GM19351 (cell line): ENCODE results near the gene ZNF862.

Source experiments
- ATAC-seq: cut with Tn5 transposase; IDR thresholded peaks from one replicate; pipeline ENCODE4 v1.9.1; 2021; ENCODE audit warnings: mild to moderate bottlenecking, moderate library complexity; ENCODE audit not compliant: unreplicated experiment

ZNF862 gene

GRCh38 chr7:149865437-149865836, 27.3 kb downstream of the ZNF862 start:
- no peak for ATAC-seq

- ATAC-seq: no peak
Observed at GRCh38 chr7:149866139-149866778, 28.1 kb downstream of the ZNF862 start.

DNA sequence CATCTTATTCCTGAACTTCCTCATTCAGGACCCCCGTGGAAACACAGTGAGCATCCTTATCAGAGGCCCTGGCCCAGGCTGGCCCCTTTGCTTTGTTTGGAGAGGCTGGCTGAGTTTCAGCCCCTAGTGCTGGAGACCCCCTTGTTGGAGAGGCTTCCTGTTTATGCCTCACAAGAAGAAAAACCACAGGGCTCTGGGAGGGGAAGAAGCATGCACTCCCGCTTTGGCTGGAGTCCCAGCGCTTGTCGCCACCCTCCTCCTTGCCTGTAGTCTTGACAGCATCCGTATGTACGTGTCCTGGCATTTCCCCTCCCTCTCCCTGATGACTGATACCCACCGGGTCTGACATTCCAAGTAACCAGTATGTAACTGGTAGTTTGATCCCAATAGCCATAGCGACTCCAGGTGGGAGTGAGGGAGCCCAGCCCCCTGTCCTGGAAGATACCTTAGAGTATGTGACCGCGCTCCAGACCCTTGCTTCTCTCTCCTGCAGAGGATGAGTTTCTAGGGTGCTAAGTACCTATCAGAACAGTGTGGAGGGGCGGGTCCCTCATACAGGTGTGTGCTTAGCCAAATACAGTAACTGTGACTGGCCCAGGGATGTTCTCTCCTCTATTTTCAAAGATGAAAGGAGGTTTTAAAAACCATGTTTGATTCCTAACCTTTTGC, 28.7 kb downstream of the ZNF862 start:
- ATAC-seq: no peak

DNA sequence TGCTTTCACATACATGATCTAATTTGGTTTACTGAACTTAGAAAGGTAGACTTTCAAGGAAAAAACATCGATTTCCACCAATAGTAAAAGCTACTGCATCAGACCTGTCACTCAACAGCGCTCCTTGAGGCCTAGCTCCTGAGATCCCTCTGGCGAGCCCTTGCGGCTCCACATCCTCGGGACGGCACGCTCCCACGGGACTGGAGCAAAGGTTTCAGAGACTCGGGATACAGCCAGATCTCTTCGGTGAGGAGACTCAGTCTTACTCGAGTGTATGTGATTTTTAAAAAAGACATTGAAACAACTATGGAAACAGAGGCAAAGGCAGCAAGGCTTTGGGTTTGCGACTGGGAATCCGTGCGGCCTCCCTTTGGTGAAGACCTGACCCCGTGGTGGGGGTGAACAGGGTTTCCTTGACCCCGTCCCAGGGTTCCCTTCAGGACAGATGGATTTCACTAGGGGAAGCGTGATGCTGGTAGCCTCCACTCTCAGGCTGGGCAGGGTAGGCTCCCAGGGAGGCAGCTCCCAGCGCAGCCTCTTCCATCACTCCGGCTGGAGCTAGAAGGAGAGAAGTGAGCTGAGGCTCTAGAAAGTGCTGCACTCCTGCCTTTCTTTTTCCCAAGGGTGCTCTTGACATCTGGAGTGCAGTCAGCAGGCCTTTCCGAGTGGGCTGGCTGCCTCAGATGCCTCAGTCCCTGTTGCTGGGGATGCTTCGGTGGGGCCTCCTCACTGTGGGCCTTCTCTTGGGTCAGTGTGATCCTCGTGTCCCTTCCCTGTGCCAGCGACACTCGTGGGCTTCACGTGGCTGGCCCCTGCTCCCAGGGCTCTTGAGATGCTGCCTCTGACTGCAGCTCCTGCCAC, 29.8 kb downstream of the ZNF862 start:
- no peak for ATAC-seq

DNA sequence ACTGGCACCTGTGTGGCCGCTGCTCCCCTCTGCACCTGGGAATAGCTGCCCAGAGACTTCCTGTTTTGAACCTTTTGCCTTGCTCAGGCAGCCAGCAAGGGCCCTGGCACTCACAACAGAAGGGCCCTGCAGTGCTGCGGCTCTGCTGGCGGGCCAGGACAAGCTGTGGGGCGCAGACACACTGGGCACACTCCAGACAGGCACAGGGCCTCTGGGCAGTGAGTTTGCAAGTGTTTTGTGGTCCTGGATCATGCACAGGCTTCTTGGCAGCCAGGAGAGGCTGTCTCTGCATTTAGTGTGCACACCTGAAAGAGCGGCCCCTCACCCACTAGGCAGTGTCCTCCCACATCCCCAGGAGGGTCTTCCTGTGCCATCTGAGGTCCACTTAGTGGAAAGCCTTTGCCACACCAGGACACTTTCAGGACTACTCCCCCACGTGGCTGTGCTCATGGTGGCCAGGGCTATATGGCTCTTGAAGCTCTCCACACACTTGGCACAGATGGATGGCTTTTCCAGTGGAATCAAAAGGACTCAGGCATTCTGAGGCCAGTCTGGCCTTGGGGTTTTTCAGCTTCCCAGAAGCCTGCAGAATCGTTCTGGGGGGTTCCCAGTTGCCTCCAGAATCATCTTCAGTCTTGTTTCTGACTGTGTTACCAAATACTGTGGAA, 30.6 kb downstream of the ZNF862 start:
- ATAC-seq: no peak

DNA sequence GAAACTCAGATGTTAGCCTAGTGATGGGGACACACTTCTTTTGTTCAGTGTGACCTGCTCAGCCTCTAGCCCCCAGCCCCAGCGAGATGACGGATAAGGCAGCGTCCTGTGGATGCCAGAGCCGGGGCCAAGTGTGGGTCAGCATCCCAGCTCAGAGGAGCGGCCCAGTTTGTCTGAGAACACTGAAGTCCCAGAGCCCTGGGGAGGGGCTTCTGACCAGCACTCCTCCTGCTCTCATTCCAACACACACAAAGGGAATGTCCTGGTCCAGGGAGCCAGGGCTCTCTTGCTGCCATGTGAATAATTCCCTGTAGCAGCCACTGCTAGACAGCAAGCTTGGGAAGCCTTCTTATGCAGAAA, 31.1 kb downstream of the ZNF862 start:
- no peak for ATAC-seq

DNA sequence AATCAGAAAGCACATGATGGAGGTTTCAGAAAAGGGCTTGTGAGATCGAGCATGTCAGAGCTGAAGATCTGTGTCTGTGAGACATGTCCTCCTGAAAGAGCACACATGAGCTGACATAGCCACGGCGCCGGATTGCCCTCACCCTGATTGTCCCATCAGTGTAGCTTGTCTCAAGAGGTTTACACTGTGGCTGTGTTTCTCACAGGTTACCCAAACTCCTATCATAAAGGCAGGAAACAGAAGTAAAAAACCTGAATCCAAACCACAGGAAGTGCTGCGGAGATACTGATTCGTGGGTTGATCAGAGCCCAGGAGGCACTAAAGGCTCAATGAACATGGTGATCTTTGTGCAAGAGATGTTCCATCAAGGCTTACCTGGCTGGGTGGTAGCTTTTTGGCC, 31.7 kb downstream of the ZNF862 start:
- ATAC-seq: no peak

GRCh38 chr7:149870274-149870673, 32.1 kb downstream of the ZNF862 start:
- ATAC-seq: no peak

DNA sequence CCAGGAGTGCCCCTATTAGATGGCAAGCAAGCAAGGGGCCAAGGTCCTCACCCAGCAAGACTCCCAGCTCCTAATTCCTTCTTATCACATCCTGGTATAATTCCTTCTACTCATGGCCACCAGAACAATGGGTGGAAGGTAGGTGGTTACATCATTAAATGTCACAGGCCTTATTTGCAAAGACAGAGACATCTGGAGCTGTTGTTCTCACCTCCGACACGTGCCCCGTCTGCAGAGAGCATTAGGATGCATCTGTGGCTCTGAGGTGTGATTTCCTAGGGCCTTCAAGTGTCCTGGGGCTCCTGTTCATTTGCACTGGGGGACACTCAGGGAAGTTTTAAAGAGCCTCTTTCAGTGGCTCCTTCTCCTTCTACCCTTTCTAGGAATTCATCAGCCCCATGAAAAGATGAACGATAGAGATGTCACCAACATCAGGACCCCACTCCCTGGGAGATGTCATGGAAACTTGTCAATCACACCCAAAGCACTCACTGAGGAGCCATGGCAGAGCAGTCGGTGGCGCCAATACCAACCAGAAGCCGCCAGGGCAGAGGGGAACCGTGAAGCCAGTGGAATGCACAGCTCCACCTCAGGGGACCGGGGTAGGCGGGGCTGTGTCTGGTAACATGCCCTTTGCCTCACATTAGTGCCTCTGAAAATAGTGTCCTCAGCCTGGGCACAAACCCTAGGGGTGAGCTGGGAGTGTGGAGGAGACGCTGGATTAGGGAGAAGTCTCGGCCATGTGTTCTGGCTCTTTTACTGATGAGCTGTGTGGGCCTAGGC, 32.7 kb downstream of the ZNF862 start:
- no peak for ATAC-seq

DNA sequence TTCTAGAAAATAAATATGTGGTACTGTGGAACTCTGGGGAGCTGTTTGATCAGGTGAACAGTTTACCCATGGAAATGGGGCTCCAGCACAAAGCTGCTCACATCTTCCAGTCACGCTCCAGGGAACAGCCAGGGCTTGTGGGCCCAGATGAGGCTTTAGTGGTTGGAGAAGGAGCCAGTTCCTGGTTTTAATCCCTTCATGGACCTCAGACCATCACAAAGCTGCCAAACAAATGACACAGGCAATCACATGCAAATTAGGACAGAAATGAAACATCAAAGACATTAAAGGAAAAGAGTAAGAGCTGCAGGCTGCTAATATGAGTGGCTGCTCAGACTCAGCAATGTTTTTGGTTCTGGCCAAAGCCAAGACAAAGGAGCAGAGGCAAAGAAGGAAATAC, 33.4 kb downstream of the ZNF862 start:
- no peak for ATAC-seq

DNA sequence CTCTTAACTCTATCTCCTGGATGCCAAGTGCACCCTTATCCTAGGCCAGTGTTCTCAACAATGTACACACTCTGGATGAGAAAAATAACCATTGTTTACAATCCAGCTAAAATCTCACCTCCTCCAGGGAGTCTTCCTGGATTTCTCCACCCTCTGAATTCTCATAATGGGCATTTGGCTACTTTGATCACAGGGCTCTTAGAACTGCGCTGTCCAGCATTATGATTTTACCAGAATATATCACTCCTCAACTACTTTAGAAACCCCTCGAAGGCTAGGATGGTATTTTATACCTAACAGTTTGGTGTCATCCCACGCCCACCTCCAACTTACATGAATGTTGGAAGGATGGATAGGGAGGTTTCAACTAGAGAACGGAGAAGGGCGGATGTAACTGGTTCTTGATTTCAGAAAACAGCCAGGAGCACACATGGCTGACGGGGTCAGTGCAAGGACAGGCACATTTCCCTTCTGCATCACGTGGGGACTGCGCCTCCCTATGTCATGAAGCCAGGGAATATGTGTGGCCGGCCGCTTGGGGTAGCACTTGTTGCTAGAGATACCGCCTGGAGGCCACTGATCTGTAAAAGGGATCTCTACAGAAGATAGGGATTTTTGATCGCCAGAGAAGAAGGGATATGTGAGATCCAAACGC, 34.4 kb downstream of the ZNF862 start:
- ATAC-seq: no peak

- peak; percentile 88 for ATAC-seq
Observed at GRCh38 chr7:149873074-149873969, 35.1 kb downstream of the ZNF862 start, which contains the start of gene ATP6V0E2. Gene ATP6V0E2, plus strand, starts transcription at chr7:149873969. Its CDS starts 97 bp downstream, at chr7:149874066.

DNA sequence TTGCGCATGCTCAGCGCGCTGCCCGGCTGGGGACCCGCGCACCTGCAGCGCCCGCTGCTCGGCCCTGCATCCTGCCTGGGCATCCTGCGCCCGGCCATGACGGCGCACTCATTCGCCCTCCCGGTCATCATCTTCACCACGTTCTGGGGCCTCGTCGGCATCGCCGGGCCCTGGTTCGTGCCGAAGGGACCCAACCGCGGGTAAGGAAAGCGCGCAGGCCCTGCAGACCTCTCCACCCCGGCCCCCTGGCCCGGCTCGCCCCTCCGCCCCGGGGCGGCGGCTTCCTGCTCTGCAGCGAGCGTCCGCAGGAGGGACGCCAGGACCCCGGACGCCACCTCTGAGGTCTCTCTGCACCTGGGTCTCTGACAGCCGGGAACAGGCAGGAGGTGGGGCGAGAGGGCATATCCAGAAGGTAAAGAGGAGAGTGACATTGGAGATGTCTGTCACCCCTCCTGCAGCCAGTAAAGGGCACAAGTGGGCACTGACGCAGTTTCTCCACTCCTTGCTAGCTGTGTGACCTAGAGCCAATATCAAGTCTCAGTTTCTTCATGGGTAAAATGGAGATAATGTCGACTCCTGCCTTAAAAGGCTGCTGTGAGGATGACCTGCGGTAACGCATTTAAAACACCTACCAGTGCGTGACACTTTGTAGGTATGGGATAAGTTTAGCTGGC, 35.9 kb downstream of the ZNF862 start:
- ATAC-seq: peak; percentile 18

DNA sequence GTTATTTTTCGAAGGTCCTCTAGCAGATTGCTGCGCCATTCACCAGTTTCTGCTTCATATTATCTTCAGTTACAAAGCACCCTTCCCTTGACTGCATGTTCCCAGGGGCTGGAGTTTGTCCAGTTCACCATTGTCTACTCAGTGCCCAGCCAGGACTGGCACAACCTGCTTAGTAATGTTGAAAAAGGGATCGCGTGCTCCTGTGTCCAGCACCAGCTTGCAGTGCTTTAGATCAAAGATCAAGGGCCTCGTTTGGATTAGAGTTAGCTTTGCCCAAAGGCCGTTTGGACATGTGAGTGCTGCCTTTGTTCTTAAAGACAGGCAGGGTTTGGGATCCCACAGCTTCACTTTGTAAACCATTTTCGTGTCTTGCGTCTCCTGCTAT, 36.5 kb downstream of the ZNF862 start:
- no peak for ATAC-seq

DNA sequence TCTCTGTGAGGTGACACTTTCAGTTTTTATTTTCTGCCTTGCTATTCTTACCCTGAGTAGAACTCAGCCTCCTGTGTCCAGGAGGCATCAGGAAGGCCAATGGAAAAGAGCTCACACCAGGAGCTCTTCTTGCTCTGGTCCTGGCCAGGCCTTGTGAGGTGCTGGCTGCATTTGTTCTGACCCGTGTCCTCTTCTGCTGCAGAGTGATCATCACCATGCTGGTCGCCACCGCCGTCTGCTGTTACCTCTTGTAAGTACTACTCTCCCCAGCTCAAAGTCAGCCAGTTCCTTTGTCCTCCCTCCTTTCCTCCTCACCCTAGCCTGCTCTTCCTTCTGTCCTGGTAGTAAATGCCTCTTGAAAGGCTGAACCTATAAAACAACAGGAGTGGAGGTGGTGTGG, 37.2 kb downstream of the ZNF862 start:
- no peak for ATAC-seq

DNA sequence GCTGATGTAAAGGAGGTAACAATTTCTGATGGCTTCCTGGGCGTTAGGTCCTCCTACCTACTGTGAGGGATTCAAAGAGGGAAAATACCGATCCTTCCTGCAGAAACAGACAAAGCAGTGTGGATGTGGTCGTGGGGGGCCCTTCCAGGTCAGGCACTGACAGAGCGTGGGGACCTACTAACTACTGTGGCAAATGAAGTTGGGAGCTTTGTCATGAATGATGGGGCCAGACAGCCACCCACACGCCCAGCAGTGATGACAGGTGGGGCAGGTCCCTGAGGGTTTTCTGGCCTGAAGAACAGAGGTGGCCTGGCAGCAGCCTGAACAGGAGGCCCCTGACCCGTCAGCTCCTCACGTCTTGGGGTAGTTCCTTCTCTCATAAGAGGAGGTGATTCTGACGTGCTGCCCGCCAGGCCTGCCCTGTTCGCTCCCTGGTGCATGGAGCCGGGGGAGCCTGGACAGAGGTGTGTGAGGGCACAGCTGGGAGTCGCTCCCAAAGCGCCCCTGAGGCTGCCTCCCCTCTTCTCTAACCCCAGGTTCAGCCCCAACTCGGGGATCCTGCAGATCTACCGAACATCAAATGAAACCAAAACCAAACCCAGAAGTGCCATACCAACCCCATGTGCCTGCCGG, 39.8 kb downstream of the ZNF862 start:
- ATAC-seq: no peak

- no peak for ATAC-seq
Observed at GRCh38 chr7:149878523-149878921, 40.3 kb downstream of the ZNF862 start.

- ATAC-seq: no peak
Observed at GRCh38 chr7:149879271-149879743, 41.1 kb downstream of the ZNF862 start.
